Measurements from ENCODE around the gene KATNB1.

The KATNB1 gene

DNA sequence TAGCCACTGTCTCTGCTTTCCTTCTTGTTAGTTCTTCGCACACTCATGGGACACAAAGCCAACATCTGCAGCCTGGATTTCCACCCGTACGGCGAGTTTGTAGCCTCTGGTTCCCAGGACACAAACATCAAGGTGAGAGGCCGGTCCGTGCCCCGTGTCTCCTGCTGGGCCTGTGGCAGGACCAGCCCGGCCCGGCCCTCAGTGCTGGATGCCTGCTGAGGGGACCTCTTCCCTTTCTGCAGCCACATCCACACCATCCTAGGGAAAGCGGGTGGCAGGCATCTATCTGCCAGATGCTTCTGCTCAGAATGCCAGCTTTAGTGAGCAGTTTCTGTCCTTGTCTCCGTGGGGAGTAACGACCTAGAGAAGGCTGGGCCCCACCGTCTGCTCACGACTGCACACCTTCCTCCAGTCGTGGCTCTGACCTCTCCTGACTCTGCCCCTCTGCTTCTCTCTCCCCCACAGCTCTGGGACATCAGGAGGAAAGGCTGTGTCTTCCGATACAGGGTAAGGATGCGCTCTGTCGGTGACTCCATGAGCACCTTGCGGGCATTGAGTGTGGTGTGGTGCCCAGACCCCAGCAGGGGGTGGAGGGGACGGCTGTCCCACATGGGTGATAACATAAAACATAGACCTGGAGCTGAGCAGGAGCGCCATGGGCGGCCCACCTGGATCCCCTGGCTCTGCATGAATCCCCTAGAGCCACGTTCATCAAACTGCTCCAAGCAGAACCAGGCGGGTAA lies 15.4 kb downstream of the KATNB1 start:
- no peaks in the 10 kb centered on the region for H3K36me3 Mint-ChIP-seq (ENCODE audit: low read depth)
- no peaks in the 10 kb centered on the region for H3K4me1 Mint-ChIP-seq (ENCODE audit: low read depth)
- no peaks in the 10 kb centered on the region for H3K9me3 Mint-ChIP-seq
- H3K27me3 Mint-ChIP-seq (ENCODE audit: low read depth), result no peaks in the 10 kb centered on the region
- no peak overlapping the region for H3K4me3 Mint-ChIP-seq
- no peak overlapping the region for H3K27ac Mint-ChIP-seq

DNA sequence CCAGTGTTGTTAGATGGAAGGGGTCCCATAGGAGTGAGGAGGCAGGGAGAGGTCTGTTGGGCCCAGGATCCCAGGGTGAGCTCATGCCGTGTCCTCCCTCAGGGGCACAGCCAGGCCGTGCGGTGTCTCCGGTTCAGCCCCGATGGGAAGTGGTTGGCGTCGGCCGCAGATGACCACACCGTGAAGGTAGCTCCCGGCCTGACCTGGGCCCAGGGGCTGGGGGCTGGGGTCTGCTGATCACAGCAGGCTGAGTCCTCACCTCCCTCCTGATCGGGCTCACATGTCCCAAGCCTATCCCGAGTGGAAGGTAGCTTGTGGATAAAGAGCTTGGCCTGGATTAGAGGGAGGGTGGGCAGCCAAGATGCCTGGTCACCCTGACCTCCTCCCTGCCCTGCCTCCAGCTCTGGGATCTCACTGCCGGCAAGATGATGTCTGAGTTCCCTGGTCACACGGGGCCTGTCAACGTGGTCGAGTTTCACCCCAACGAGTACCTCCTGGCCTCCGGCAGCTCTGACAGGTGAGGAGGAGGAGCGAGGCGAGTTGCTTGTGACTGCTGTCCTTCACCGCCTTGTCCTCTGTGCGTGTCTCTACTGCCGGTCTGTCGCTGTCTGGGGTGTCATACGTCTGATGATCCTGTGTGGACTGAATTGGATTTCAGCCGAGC lies 16.1 kb downstream of the KATNB1 start:
- no peaks in the 10 kb centered on the region for H3K27me3 Mint-ChIP-seq (ENCODE audit: low read depth)
- no peak overlapping the region for H3K27ac Mint-ChIP-seq
- no peaks in the 10 kb centered on the region for H3K9me3 Mint-ChIP-seq
- H3K4me3 Mint-ChIP-seq, result no peak overlapping the region
- H3K4me1 Mint-ChIP-seq (ENCODE audit: low read depth), result no peaks in the 10 kb centered on the region
- no peaks in the 10 kb centered on the region for H3K36me3 Mint-ChIP-seq (ENCODE audit: low read depth)

GRCh38 chr16:57752203-57752580 lies 16.6 kb downstream of the KATNB1 start:
- Mint-ChIP-seq H3K27ac (no peak overlapping the region), H3K36me3 (ENCODE audit: low read depth) (no peaks in the 10 kb centered on the region), H3K4me3 (no peak overlapping the region), H3K4me1 (ENCODE audit: low read depth) (no peaks in the 10 kb centered on the region), H3K9me3 (no peaks in the 10 kb centered on the region), H3K27me3 (ENCODE audit: low read depth) (no peaks in the 10 kb centered on the region)

GRCh38 chr16:57752581-57753447 lies 17.2 kb downstream of the KATNB1 start:
- H3K27ac Mint-ChIP-seq, result no peak overlapping the region
- no peaks in the 10 kb centered on the region for H3K9me3 Mint-ChIP-seq
- no peak overlapping the region for H3K4me3 Mint-ChIP-seq
- no peaks in the 10 kb centered on the region for H3K36me3 Mint-ChIP-seq (ENCODE audit: low read depth)
- no peaks in the 10 kb centered on the region for H3K4me1 Mint-ChIP-seq (ENCODE audit: low read depth)
- H3K27me3 Mint-ChIP-seq (ENCODE audit: low read depth), result no peaks in the 10 kb centered on the region

- H3K36me3 Mint-ChIP-seq (ENCODE audit: low read depth), result no peaks in the 10 kb centered on the region
- H3K4me1 Mint-ChIP-seq (ENCODE audit: low read depth), result no peaks in the 10 kb centered on the region
- H3K27me3 Mint-ChIP-seq (ENCODE audit: low read depth), result no peaks in the 10 kb centered on the region
- no peak overlapping the region for H3K27ac Mint-ChIP-seq
- no peak overlapping the region for H3K4me3 Mint-ChIP-seq
- no peaks in the 10 kb centered on the region for H3K9me3 Mint-ChIP-seq
These were observed 18.1 kb downstream of the KATNB1 start for GRCh38 chr16:57753448-57754353.

DNA sequence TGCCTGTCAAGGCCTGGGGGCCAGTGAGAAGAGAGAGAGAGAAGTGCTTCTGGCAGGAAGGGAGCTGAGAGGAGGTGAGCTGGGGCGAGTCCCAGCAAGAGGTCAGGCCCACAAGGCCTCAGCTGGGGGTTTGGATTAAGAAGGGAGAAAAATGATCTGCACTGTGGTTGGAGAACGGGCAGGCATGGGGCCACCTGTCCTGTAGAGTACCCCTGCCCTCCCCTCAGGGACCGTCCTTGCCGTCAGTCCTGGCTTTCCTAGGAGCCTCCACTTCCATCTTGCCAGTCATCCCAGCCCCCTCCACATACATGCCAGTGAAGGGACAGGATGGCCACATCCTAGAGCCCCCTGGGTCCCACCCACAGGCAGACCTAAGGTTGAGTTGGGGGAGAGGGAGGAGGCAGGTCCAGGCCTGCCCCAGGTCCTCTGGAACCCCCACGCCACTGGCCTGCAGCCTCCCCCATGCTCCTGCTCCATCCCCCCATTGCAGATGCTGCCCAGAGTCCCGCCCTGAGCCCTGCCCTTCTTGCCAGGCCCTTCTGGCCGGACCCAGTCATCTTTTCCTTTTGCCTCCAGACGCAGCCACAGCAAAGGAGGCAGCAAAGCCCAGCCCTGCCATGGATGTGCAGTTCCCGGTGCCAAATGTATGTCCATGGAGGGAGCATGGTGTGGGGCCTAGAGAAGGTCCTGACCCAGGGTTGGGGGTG lies 18.9 kb downstream of the KATNB1 start:
- H3K27ac Mint-ChIP-seq, result no peak overlapping the region

GRCh38 chr16:57755061-57755684 lies 19.6 kb downstream of the KATNB1 start:
- Mint-ChIP-seq H3K4me3 (no peak overlapping the region), H3K9me3 (no peaks in the 10 kb centered on the region), H3K27me3 (ENCODE audit: low read depth) (no peaks in the 10 kb centered on the region), H3K27ac (no peak overlapping the region), H3K36me3 (ENCODE audit: low read depth) (no peaks in the 10 kb centered on the region), H3K4me1 (ENCODE audit: low read depth) (no peaks in the 10 kb centered on the region)

More for the DNA sequence above, 18.9 kb downstream of the KATNB1 start:
- Mint-ChIP-seq H3K9me3 (no peaks in the 10 kb centered on the region), H3K36me3 (ENCODE audit: low read depth) (no peaks in the 10 kb centered on the region), H3K4me3 (no peak overlapping the region), H3K27me3 (ENCODE audit: low read depth) (no peaks in the 10 kb centered on the region), H3K4me1 (ENCODE audit: low read depth) (no peaks in the 10 kb centered on the region)

- Mint-ChIP-seq H3K9me3 (no peaks in the 10 kb centered on the region), H3K27ac (no peak overlapping the region), H3K4me1 (ENCODE audit: low read depth) (no peaks in the 10 kb centered on the region), H3K36me3 (ENCODE audit: low read depth) (no peaks in the 10 kb centered on the region), H3K4me3 (no peak overlapping the region), H3K27me3 (ENCODE audit: low read depth) (no peaks in the 10 kb centered on the region)
These were observed 20.3 kb downstream of the KATNB1 start for GRCh38 chr16:57755726-57756423.

GRCh38 chr16:57756424-57757325 lies 21.1 kb downstream of the KATNB1 start:
- no peak overlapping the region for H3K4me3 Mint-ChIP-seq
- no peak overlapping the region for H3K27ac Mint-ChIP-seq
- no peaks in the 10 kb centered on the region for H3K4me1 Mint-ChIP-seq (ENCODE audit: low read depth)
- no peaks in the 10 kb centered on the region for H3K27me3 Mint-ChIP-seq (ENCODE audit: low read depth)
- H3K36me3 Mint-ChIP-seq (ENCODE audit: low read depth), result no peaks in the 10 kb centered on the region
- H3K9me3 Mint-ChIP-seq, result no peaks in the 10 kb centered on the region

- Mint-ChIP-seq H3K27ac (no peak overlapping the region), H3K36me3 (ENCODE audit: low read depth) (no peaks in the 10 kb centered on the region), H3K27me3 (ENCODE audit: low read depth) (no peaks in the 10 kb centered on the region), H3K4me1 (ENCODE audit: low read depth) (no peaks in the 10 kb centered on the region), H3K4me3 (no peak overlapping the region), H3K9me3 (no peaks in the 10 kb centered on the region)
These were observed 21.8 kb downstream of the KATNB1 start for GRCh38 chr16:57757326-57757786.

DNA sequence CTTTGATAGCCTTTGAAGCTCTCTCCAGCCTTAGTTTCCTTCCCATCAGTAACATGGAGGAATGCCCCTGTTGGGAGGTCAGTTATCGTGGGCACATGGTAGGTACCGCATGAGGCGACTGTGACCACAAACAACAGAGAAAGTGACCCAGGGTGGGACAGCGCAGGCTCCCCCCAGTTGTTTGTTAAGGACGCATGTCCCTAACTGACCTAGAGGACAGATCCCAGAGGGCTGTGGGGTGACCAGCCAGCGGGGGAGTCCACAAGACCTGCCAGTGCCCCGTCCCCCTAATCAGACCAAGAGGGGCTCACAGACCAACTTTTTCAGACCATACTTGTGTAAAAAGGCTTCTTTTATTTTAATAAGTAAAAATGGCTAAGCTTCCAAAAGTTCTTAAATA lies 22.3 kb downstream of the KATNB1 start:
- Mint-ChIP-seq H3K36me3 (ENCODE audit: low read depth) (no peaks in the 10 kb centered on the region), H3K9me3 (no peaks in the 10 kb centered on the region), H3K4me3 (no peak overlapping the region), H3K4me1 (ENCODE audit: low read depth) (no peaks in the 10 kb centered on the region), H3K27ac (no peak overlapping the region), H3K27me3 (ENCODE audit: low read depth) (no peaks in the 10 kb centered on the region)

Data from T-helper 1 cell treated with Interleukin-12 subunit alpha and Interleukin-12 subunit beta and Interleukin-4 antibody, amounts not matched to agents 30 μg/mL and 1 μg/mL, for 36 hours (primary cell).